GM21367 (cell line): ENCODE measurements around the gene IMP3.

ENCODE experiments used
- ATAC-seq: cut with Tn5 transposase; IDR thresholded peaks from one replicate; pipeline ENCODE4 v1.9.1; 2021; ENCODE audit not compliant: unreplicated experiment

IMP3 gene

DNA sequence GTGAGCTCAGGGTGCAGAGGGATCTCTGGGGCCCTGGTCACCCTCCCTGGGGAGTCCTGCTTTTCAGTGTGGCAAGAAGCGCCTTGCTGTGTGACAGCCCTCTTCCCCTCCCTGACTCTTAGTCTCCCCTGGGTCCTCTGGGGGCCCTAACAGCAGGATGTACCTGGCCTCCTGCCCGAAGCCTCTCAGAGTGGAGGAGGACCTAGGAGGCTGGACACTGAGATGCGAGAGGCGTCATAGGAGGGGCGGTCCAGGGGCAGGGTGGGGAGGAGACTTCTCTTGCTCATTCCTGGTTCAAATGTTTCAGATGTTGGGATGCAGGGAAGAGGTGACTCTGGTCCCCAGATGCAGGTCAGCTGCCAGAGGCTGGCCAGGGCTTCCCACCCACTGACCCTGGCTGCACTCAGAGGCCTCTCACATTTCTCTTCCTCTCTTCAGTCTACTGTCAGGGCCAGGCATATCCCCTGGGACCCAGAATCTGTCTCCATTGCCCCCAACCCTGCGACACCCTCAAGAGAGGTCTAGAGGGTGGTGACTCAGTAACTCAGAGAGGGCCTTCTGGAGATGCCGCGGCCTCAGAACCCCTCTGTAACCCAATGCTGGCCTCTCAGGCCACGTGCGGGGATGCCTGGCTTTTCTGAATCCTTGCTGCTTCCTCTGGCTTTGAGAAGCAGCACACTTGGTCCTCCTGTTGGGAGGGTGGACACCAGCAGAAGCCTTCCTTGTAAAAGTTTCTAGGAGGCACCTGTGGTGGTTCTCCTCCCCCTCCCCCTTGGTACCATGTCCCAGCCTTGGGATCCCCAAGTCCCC, 33.6 kb upstream of the IMP3 start:
- no peak for ATAC-seq

DNA sequence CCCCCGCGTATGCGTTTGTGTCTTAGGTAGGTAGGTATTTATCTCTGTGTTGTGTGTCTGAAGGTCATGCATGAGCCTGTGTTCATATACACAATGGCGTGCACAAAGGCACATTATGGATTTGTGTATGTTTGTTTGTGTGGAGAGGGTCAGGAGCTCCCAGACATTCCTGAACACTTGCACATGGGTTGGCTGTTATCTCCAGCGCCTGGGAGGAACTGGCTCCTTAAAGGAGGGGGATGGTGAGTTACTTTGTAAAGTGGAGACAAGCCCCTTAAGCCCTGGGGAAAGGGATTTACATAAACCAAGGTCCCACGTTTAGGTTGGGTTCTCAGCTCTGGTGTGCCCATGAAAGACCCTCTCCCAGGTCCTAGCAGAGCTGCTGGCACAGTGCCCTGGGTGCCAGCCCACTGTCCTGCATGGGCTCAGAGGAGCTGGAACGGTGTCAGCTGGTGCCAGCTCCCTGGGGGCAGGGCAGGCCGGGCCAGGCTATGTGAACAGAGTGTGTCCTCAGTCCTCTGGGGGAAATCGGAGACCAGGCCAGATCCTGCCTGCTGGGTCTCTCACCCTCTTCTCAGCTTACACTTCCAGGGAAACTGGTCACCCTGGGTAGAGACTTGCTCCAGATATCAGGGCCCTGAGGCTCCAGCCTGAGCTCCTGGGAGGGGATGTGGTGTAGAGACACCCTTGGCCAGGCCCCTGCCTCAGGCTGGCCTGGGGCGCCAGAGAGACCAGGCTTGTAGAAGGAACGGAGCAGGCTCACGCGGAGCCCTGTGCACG, 32.8 kb upstream of the IMP3 start:
- no peak for ATAC-seq

DNA sequence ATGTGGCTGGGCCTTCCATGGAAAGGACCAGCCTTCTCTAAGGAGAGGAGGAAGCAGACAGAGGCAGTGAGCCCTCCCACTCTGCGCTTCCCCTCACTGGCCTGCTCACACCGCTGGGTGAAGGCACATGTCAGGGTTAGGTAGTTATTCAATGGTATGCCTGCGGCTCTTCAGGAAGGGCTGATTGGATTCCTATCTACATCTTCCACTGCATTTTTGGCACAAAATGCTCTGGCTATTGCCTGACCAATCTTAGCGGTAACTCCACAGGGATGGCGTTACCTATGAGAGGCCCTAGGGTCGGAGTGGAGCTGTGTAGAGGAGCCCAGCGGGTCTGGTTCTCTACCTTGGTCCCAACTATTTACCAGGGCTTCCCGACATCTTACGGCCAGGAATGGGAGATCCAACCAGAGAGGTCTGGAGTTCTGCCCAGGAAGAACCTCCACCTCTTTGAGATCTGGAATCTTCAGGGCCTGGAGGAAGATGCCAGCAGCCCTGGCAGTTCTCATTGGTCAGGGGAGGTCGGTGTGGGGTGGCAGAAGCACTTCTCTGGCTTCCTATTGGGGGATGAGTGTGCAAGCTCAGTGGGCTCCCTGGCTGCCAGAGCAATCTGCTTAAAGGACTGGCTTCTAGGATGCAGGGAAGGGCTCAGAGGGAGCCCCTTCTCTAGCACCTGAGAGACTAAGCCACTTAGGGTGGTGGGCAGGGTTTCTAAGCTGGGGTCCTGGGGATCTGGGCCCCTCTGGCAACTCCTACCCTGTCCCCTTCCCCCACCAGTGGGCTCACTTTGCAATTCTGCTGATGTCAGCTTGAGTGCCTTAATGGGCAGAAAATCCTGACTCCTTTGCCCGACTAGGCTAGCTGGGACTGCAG, 31.9 kb upstream of the IMP3 start:
- no peak for ATAC-seq

DNA sequence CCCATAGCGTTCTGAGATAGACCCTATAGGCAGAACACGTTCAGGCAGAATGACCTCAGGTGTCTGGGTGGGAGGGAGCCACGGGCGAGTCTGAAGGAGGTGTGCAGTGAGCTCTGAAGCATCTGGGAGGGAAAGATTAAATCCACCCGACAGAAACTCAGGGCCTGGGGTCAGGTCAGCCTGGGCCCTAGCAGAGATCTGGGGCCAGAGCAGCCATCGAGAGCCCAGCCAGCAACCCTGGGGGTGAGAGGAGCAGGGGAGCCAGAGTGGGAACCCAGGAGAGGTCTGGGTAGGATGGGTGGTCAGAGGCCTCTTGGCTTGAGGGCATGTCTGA, 29.8 kb upstream of the IMP3 start:
- ATAC-seq = no peak

DNA sequence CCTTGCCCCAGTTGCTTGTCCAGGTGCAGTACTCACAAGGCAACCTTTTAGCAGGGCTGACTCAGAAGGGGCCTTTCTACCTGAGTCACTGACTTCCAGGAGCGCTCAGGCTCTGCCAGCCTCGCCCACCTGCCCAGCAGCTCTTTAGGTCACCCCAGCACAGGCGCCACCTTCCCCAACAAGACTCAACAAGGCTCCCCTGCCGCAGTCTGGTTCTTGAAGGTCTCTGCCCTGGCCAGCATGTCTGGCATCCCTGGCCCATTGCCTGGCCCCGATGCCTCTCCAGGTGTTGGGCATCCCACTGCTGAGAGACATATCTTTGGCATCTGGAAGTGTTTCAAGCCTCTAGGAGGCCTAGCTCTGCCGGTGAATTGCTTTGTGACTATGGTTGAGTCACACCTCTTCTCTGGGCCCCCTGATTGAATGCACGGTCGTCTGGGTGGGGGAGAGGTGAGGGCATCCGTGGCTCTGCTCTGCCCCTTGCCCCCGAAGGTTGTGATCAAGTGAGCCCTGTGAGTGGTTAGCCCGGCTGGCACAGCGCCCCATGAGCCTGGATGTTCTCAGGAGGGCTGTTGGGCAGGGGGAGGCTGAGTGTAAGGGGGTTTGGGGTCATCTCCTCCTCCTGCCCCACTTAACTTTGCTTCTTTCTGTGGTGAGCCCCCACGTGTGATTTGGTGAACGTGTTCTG, 29.3 kb upstream of the IMP3 start:
- no peak for ATAC-seq

DNA sequence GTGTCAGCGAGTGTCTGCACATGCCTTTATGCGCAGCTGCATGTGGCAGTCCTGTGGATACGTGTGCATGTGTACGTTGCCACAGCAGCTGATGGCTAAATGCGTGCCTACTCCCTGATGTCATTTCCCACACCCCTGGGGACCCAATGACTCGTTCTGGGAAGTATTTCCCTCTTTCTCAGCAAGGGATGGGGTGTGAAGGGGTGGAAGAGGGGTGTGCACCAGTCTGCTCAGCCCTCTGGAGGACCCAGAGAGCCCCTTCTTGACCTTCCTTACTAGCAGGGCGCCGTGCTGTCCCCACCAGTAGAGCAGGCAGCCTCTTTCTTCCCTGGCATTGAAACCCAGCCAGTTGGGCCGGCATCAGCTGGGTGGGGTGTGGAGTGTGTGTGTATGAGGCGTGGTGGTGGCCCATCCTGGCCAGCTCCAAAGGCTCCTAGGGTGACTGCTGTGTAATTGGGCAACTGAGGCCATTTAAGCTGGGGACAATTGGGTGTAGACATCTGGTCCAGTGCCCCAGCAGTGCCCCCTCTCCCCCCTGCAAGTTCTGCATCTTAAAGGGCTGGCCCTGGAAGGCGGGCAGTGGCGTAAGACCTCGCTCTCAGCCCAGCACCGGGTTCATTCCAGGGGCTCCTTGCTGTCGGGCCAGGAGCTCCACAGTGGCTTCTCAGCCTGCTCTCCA, 26.9 kb upstream of the IMP3 start:
- ATAC-seq = no peak

DNA sequence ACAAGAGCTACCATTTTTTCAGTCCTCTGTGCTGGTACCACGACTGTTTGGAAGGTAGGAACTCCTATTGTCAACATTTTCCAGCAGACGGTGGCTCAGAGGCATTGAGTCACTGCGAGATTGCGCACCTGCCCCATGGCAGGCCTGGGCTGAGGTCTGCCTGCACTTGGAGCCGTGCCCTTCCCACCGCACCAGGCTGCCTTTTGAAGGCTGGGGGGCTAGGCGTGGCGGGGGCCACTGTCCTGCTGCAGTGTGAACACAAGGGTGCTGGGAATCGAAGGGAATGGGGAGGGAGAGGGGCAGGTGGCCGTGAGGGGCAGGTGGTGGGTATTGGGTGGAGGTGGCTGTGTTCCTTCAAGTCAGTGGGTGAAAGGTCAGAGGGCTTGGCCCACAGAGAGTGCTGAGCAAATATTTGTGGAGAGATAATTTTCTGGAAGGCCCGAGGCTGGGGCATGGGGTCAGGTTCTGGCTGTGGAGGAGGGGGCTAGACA, 24.0 kb upstream of the IMP3 start:
- no peak for ATAC-seq

DNA sequence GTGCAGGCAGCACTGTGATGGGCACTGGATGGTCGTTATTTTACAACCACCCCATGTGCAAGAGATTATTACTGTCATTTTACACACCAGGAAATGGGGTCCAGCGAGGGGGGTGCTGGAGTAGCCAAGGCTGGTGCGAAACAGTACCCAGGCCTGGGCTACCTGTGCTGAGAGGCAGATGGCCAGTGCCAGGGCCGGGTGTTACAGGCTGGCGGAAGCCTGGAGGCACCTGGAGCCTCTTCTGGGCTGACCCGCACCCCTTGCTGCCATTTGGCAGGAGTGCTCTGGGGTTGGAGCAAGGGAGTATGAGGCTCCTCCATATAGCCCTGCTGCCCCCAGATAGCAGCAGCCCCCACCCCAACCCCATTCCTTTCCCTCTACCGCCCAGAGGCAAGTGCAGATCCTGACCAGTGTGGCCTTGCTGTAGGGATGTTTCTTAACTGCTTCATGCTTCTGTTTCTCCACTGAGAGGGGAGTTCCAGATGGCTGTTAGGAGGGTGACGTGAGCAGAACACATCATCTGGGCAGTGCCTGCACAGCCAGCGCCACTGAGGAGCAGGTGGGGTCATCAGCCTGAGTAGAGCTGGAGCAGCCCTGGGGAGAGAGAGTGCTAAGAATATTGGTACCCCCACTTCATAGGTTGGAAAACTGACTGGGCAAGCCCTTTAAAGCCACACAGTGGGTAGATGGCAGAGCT, 22.9 kb upstream of the IMP3 start:
- no peak for ATAC-seq

DNA sequence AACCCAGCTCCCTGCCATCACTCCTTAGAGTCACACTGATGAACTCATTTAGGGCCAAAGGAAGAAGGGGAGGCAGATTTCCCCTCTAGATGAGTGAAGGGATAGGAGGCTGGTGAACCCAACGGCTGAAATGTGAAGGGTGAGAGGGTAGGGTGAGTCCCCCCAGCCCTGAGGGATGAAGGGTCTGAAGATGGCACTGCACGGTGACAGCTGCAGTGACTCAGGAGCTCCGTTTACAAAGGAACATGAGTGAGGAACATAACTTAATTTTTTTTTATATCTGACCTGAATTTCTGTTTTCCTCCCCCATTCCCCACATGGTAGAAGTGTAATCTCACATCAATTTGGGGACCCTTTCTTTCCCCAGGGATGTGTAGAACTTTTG, 21.7 kb upstream of the IMP3 start:
- no peak for ATAC-seq

DNA sequence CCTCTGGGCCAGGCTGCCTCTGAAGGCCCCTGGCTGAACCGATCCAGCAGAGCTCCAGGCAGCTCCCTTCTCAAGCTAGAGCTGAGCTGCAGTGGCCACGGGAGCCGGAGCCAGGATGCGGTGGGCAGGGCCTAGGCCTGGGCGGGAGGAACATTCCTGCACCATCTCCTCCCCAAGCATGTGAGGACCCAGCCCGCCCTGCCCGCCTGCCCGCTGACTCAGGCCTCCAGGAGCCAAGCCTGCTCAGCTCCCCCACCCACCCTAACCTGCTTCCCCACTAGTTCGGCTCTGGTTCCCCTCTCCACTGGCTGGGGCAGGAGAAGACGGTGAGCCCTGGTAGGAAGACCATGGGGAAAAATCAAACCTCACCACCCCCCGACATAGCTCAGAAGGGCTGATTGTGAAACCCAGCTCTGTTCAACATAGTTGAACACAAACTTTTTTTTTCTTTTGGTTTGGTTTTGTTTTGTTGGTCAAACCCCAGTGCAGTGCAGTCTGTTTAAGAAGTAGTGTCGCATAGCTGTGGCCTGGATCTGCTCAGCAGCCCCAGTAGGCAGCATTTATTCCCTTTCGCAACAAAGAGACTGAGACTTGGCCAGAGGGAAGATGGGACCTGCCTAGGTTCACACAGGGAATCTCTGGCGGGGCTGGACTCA, 21.2 kb upstream of the IMP3 start:
- no peak for ATAC-seq

DNA sequence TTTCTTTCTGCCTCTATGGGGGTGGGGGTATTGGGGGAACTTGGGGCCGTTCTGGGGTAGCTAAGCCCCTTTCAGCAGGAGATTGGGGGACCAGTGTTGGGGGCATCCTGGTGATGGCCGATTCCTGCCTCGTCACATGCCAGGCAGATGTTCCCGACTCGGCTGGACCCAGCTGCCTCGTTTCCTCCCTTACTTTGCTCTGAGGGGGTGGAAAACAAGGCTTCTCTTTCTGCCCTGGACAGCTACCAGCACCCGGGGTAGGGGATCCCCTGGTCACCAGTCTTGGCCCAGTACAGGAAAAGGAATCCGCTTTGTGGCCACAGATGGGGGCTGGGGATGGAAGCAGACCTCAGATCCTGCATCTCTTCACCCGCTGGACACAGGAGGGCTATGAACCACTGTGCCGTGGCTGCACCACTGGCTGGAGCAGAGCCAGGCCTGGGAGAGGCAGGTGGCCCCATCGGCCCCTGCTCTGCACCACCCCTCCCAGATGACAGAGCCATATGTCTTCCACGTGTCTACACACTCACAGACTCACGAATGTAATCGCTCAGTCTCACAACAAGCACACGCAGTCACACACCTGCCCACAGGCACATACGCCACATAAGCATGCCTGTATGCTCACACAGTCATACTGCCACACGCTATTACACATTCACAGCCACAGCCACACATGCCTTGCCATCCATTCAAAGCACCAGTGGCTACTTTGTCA, 20.1 kb upstream of the IMP3 start:
- ATAC-seq = no peak

DNA sequence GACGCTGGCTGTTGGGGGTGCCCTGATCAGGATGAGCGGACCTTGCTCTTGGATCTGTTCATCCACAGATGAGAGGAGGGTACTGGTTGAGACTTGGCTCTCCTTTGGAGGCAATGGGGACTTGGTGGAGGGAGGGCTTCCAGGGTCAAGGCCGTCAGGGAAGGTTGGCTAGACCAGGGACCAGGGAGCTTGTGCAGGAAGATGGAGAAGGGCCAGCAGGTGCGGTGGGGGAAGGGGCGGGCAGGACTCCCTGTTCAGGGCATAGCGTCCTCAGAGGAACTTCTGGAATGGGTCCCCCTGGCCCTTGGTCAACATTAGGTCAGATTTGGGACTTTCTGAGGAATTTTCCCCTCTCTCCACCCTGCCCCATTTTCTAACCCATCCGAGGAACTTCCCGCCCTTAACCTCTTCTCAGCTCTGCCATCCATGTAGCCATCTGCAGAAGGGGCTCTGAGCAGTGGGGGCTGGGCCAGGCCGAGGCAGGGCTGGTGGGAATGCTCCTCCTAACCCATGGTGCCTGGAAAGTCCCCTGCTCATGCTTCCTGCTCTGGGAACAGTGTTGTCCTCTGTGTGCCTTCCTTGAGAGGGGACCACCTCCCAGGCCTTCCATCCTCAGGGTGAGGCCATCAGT, 19.2 kb upstream of the IMP3 start:
- ATAC-seq = no peak

DNA sequence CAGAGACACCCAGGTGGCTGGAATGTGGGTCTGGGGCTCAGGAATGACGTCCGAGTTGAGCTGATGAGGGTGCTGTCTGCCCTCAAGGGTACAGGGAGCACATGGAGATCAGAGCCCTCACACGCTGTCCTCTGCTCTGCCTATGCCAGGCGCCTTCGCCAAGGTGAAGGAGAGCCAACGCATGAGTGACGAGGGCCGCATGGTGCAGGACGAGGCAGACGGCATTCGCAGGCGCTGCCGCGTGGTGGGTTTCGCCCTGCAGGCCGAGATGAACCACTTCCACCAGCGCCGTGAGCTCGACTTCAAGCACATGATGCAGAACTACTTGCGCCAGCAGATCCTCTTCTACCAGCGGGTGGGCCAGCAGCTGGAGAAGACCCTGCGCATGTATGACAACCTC, 16.8 kb upstream of the IMP3 start:
- no peak for ATAC-seq

DNA sequence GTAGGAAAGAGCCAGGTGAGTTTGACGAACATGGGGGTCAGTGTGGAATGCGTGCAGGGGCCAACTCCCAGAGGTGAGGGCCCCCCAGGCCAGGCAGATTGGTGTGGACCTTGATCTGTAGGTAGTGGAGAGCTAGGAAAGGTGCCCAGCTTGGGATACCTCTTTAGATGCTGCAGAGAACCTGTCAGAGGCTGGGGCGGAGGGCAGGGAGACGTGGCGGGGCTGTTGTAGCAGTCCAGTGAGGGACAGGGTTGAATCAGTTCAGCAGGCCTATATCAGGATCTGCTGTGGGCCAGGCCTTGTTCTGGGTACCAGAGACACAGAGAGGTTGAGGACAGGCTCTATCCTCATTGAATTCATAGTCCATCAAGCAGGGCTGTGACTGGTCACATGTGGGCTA, 16.3 kb upstream of the IMP3 start:
- no peak for ATAC-seq

DNA sequence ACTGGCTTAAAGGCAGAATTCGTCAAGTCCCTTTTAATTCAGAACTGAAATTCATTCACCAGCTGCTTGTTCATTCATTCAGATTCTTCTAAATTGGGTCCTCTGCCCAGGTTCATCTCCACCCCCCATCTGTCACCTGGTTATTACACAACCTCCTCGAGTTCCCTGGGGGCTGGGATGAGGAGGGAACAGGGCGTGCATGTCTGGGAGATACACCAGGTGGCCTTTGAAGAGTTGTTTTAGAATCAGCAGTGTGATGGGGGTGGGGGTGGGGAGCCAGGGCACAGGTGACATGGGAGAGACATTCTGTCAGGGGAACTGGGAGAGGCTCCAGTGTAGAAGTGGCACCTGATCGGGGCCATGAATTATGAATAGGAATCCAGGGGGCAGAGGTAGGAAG, 15.9 kb upstream of the IMP3 start:
- no peak for ATAC-seq

DNA sequence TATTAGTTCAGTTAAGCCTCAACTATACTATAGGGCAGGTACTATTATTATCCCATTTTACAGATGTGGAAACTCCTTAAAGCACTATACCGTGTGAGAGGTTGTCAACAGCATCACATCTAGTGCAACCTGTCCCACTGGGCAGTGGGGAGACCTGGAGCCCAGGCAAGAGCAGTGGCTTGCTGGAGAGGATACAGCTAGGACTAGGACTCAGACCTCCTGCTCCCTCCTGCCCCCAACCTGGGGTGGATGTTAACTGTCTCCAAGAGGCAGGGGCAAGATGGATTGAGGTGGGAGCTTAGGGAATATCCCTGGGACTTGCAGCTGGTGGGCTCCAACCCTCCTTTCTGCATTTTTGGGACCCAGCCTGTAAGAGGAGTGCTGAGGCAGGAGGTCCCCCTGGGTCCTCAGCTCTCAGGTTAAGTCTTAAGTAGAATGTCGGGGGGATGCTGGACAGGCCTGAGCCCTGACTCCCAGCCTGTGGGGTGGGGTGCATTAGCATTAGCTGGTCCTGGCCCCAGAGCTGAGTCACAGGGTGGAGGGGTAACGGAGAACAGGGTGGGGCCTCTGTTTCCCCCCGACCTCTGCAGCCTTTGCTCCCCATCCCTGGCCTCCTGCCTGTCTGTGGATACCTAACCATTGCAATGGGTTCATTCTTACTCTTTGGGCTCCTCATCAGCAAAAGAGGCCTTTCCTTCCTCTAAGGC, 14.3 kb upstream of the IMP3 start:
- no peak for ATAC-seq

DNA sequence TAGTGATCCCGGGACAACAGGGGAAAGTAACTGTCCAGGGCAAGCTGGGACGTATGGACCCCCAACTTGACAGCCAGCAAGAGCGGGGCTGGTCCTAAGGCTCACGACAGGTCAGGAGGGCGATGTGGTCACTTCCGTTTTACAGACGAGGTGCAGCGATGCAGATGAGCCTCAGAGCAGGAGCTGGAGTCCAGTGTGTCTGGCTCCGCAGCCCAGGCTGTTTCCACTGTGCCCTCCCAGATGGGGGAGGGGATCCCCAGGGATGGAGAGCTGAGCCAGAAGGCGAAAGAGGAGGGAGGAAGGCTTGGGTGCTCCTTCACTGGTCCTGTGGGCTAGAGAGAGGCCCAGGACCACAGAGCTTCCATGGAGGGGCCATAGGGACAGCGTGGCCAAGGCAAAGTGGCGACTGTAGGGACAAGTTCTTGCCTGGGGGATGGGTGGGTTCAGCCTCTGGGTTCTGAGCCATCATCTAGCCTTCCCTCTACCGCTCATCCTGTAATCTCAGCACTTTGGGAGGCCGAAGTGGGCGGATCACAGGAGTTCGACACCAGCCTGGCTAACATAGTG, 13.4 kb upstream of the IMP3 start:
- ATAC-seq = no peak
